CD4-positive, alpha-beta memory T cell (primary cell): ENCODE data around the gene ZNF341. TPM values are rescaled to one million over a fixed set of nuclear protein-coding genes. Genes with fewer than 3 reads are reported as not detected.

ENCODE experiments used
- polyA plus RNA-seq, 2 donors: library from polyadenylated mRNA; unstranded; fragments of 300-500 nt; fragmentation: Illumina TruSeq; gene quantifications; one replicate each; pipeline ENCODE4 v1.2.3, GENCODE V29; 2021
- total RNA-seq, 2 experiments: library from RNA; stranded (reverse); gene quantifications; one replicate each; pipeline ENCODE4 v1.2.3, GENCODE V29; 2021

The ZNF341 gene
- total and polyA plus RNA-seq, 4 experiments from 2014 or later: 1.5 to 5.0 (median 3.6) TPM

Other genes with a start within 250 kb of the ZNF341 start
- 10 to 100 TPM; 42.1 to 43.4 TPM for gene CBFA2T2, start 241.9 kb upstream of the ZNF341 start, total RNA-seq
- gene CBFA2T2, start 241.9 kb upstream of the ZNF341 start, polyA plus RNA-seq: 10 to 100 TPM; 16.5 to 25.2 TPM
- gene C20orf144, start 69.7 kb upstream of the ZNF341 start, total RNA-seq: under 1 TPM; 0.61 TPM
- gene C20orf144, start 69.7 kb upstream of the ZNF341 start, polyA plus RNA-seq: not detected
- 1 to 10 TPM; 5.5 to 6.0 TPM for gene ACTL10, start 65.1 kb upstream of the ZNF341 start, total RNA-seq
- gene ACTL10, start 65.1 kb upstream of the ZNF341 start, polyA plus RNA-seq: 1 to 10 TPM; 1.7 to 5.3 TPM
- 10 to 100 TPM; 23.3 to 23.4 TPM for gene NECAB3, start 57.6 kb upstream of the ZNF341 start, total RNA-seq
- 1 to 10 TPM; 2.0 to 2.5 TPM for gene NECAB3, start 57.6 kb upstream of the ZNF341 start, polyA plus RNA-seq
- gene E2F1, start 45.6 kb upstream of the ZNF341 start, total RNA-seq: 1 to 10 TPM; 2.2 to 2.6 TPM
- gene E2F1, start 45.6 kb upstream of the ZNF341 start, polyA plus RNA-seq: under 1 TPM; 0.46 to 0.89 TPM
- 10 to 100 TPM; 15.7 to 16.3 TPM for gene PXMP4, start 11.7 kb upstream of the ZNF341 start, total RNA-seq
- 10 to 100 TPM in 1 of 2 donors, 1 to 10 TPM in 1; 6.3 to 16.4 TPM for gene PXMP4, start 11.7 kb upstream of the ZNF341 start, polyA plus RNA-seq
- 10 to 100 TPM; 53.0 to 54.0 TPM for gene CHMP4B, start 79.4 kb downstream of the ZNF341 start, total RNA-seq
- 1 to 10 TPM; 1.2 to 5.3 TPM for gene CHMP4B, start 79.4 kb downstream of the ZNF341 start, polyA plus RNA-seq